HCT116 (cell line): ENCODE data around the gene BTBD6. TPM values are rescaled to one million over a fixed set of nuclear protein-coding genes. Genes with fewer than 3 reads are reported as not detected.

Experiments used
- ATAC-seq: fragments of 200-7000 bp; cut with Tn5 transposase; 2 replicates; pipeline ENCODE4 v1.9.1; 2020; ENCODE audit warnings: mild to moderate bottlenecking, moderate library complexity
- BruUV-seq: library from RNA; stranded (reverse); fragments of 400-500 nt; replicated peaks from 2 replicates; lab custom pipeline; 2021; lab: Mats Ljungman, UMichigan
- CTCF ChIA-PET: fragments of 300-600 bp; sonication (Branson Sonifier 250); formaldehyde crosslinking; loops from one replicate; lab custom pipeline; 2021; ENCODE audit warnings: antibody characterized with exemption; lab: Charles Lee
- POLR2A ChIA-PET: fragments of 300-600, 350-600 bp; sonication (Branson Sonifier 250); formaldehyde crosslinking; loops from one replicate; lab custom pipeline; 2021; ENCODE audit warnings: antibody characterized with exemption; lab: Charles Lee
- RAD21 ChIA-PET, 2 experiments: fragments of 300-600 bp; sonication (Branson Sonifier 250); formaldehyde crosslinking; loops; one replicate each; lab custom pipeline; 2023; ENCODE audit warnings: low total read pairs in 2 of 2; ENCODE audit not compliant: uncharacterized antibody in 2 of 2, unreplicated experiment in 2 of 2, low non-redundant PET in 1 of 2; lab: Charles Lee
- DNase-seq: peaks from one replicate; pipeline ENCODE4 v3.0.0-alpha.2; 2010; ENCODE audit warnings: low read depth, low spot score
- H2AFZ ChIP-seq: fragments of 200-600 bp; shearing (Covaris generic), sonication (generic); 2 replicates; pipeline ENCODE4 v1.6.1; 2017; ENCODE audit warnings: low read depth, mixed run types, mixed read lengths, antibody characterized with exemption, low read length; ENCODE audit not compliant: poor library complexity, severe bottlenecking
- H3K27ac ChIP-seq: 2 replicates; pipeline ENCODE4 v1.5.1; 2012; ENCODE audit warnings: low read depth, low read length
- H3K27me3 ChIP-seq: fragments of 200-600 bp; sonication (generic); 2 replicates; pipeline ENCODE4 v1.6.1; 2016; ENCODE audit warnings: mixed run types, low read length, mixed read lengths; ENCODE audit not compliant: insufficient read depth
- H3K36me3 ChIP-seq, 2 experiments: fragments of 200-500 bp in 1 of 2; fragments of 200-600 bp in 1 of 2; sonication (Bioruptor generic) in 1 of 2; sonication (generic) in 1 of 2; 2 replicates each; pipeline versions ENCODE4 v1.5.1 to v1.6.1; 2014 to 2016; ENCODE audit warnings: low read length in 2 of 2, inconsistent platforms in 1 of 2, mixed read lengths in 1 of 2, mixed run types in 1 of 2; ENCODE audit not compliant: insufficient read depth in 2 of 2, control insufficient read depth in 1 of 2
- H3K4me1 ChIP-seq, 2 experiments: fragments of 200-600 bp in 1 of 2; sonication (generic) in 1 of 2; 2 replicates each; pipeline versions ENCODE4 v1.5.1 to v1.6.1; 2012 to 2017; ENCODE audit warnings: low read length in 2 of 2, inconsistent platforms in 1 of 2, mild to moderate bottlenecking in 1 of 2, mixed read lengths in 1 of 2, mixed run types in 1 of 2, moderate library complexity in 1 of 2; ENCODE audit not compliant: insufficient read depth in 2 of 2, control insufficient read depth in 1 of 2
- H3K4me2 ChIP-seq: fragments of 200-600 bp; sonication (generic); 2 replicates; pipeline ENCODE4 v1.6.1; 2017; ENCODE audit warnings: mixed run types, low read length, mixed read lengths
- H3K4me3 ChIP-seq, 2 experiments: fragments of 200-600 bp in 1 of 2; sonication (generic) in 1 of 2; replicated peaks in 1 of 2; 2 replicates each; pipeline ENCODE4 v1.5.1; 2011 to 2016; ENCODE audit warnings: low read length in 2 of 2, control low read depth in 1 of 2, low read depth in 1 of 2, mild to moderate bottlenecking in 1 of 2, mixed read lengths in 1 of 2, mixed run types in 1 of 2
- H3K79me2 ChIP-seq: fragments of 200-600 bp; sonication (generic); 2 replicates; pipeline ENCODE4 v1.6.1; 2017; ENCODE audit warnings: mild to moderate bottlenecking, mixed run types, low read length, moderate library complexity, mixed read lengths; ENCODE audit not compliant: insufficient read depth
- H3K9ac ChIP-seq: fragments of 200-600 bp; sonication (generic); 2 replicates; pipeline ENCODE4 v1.6.1; 2016; ENCODE audit warnings: low read length, mixed read lengths
- H3K9me2 ChIP-seq: fragments of 200-600 bp; sonication (generic), shearing (Covaris generic); 2 replicates; pipeline ENCODE4 v1.6.1; 2017; ENCODE audit warnings: mixed run types, mild to moderate bottlenecking, moderate library complexity; ENCODE audit not compliant: insufficient read depth
- H3K9me3 ChIP-seq, 2 experiments: fragments of 200-500 bp in 1 of 2; fragments of 200-600 bp in 1 of 2; sonication (Bioruptor generic) in 1 of 2; sonication (generic) in 1 of 2; 2 replicates each; pipeline ENCODE4 v1.6.1; 2014 to 2017; ENCODE audit warnings: low read length in 2 of 2, mixed read lengths in 2 of 2, inconsistent platforms in 1 of 2, low read depth in 1 of 2, mild to moderate bottlenecking in 1 of 2, mixed run types in 1 of 2, moderate library complexity in 1 of 2; ENCODE audit not compliant: control insufficient read depth in 1 of 2, insufficient read depth in 1 of 2
- H4K20me1 ChIP-seq: fragments of 200-600 bp; sonication (generic), shearing (Covaris generic); 2 replicates; pipeline ENCODE4 v1.6.1; 2017; ENCODE audit warnings: mixed run types, mild to moderate bottlenecking, moderate library complexity; ENCODE audit not compliant: insufficient read depth
- CBX3 ChIP-seq: IDR thresholded peaks from 2 replicates; pipeline ENCODE4 v1.6.1; 2012; ENCODE audit warnings: low read depth
- CEBPB ChIP-seq: IDR thresholded peaks from 2 replicates; pipeline ENCODE4 v1.6.1; 2012; ENCODE audit warnings: low read depth
- CTCF ChIP-seq, 3 experiments: fragments of 200-600 bp in 1 of 3; sonication (generic) in 1 of 3; IDR thresholded peaks in 2 of 3; conservative IDR thresholded peaks in 1 of 3; 2 replicates each; pipeline ENCODE4 v1.5.1; 2012 to 2017; ENCODE audit warnings: low read depth in 2 of 3, low read length in 2 of 3, antibody characterized with exemption in 1 of 3, borderline replicate concordance in 1 of 3, control low read depth in 1 of 3, mild to moderate bottlenecking in 1 of 3, mixed read lengths in 1 of 3, mixed run types in 1 of 3, moderate library complexity in 1 of 3; ENCODE audit not compliant: insufficient read depth in 1 of 3
- ELF1 ChIP-seq: IDR thresholded peaks from 2 replicates; pipeline ENCODE4 v1.6.1; 2012; ENCODE audit warnings: low read depth, borderline replicate concordance
- EZH2phosphoT487 ChIP-seq: fragments of 200-600 bp; IDR thresholded peaks from 2 replicates; pipeline ENCODE4 v1.6.1; 2018; ENCODE audit warnings: antibody characterized with exemption, borderline replicate concordance
- FOSL1 ChIP-seq: IDR thresholded peaks from 2 replicates; pipeline ENCODE4 v1.6.1; 2012; ENCODE audit warnings: low read depth
- JUND ChIP-seq: IDR thresholded peaks from 2 replicates; pipeline ENCODE4 v1.6.1; 2012
- MAX ChIP-seq: IDR thresholded peaks from 2 replicates; pipeline ENCODE4 v1.6.1; 2012
- RAD21 ChIP-seq: IDR thresholded peaks from 2 replicates; pipeline ENCODE4 v1.6.1; 2012; ENCODE audit warnings: low read depth, mild to moderate bottlenecking
- REST ChIP-seq: IDR thresholded peaks from 2 replicates; pipeline ENCODE4 v1.6.1; 2012; ENCODE audit warnings: low read depth
- SIN3A ChIP-seq: IDR thresholded peaks from 2 replicates; pipeline ENCODE4 v1.6.1; 2012; ENCODE audit warnings: low read depth
- SP1 ChIP-seq: IDR thresholded peaks from 2 replicates; pipeline ENCODE4 v1.6.1; 2012; ENCODE audit warnings: low read depth
- TCF7L2 ChIP-seq: IDR thresholded peaks from 2 replicates; pipeline ENCODE4 v1.7.0; 2011; ENCODE audit warnings: borderline replicate concordance, inconsistent platforms; ENCODE audit not compliant: insufficient read depth, insufficient read length; ENCODE audit errors: extremely low read depth
- YY1 ChIP-seq: IDR thresholded peaks from 2 replicates; pipeline ENCODE4 v1.6.1; 2011; ENCODE audit warnings: low read length, low read depth, moderate library complexity, mild to moderate bottlenecking; ENCODE audit not compliant: insufficient replicate concordance; ENCODE audit errors: extremely low read depth
- ZBTB33 ChIP-seq: IDR thresholded peaks from 2 replicates; pipeline ENCODE4 v1.6.1; 2011; ENCODE audit warnings: mild to moderate bottlenecking, low read length, moderate library complexity; ENCODE audit not compliant: insufficient replicate concordance; ENCODE audit errors: extremely low read depth
- ZNF274 ChIP-seq: fragments of 200-500 bp; sonication (Bioruptor generic); IDR thresholded peaks from 2 replicates; pipeline ENCODE4 v1.6.1; 2014; ENCODE audit warnings: mild to moderate bottlenecking, low read depth, low read length, inconsistent platforms
- intact Hi-C: fragments of 100-400 bp; cut with micrococcal nuclease; formaldehyde crosslinking; loops from 2 replicates; pipeline ENCODE4 v1.10.0; 2022
- total RNA-seq: library from RNA; stranded (reverse); gene quantifications from one replicate; pipeline ENCODE4 v1.2.1, GENCODE V29; 2021; ENCODE audit not compliant: unreplicated experiment

Gene BTBD6
- total RNA-seq, 1 experiment from 2014 or later, result 35.9 TPM

- intact Hi-C loops, result loop anchor here (1.0 kb wide), 1 partner anchor 149 kb away; no protein-coding TSS in a partner anchor
- Histone ChIP-seq H3K9me2 (no peaks in the 10 kb centered on the region), H3K27ac (no peak overlapping the region), H3K4me1 (peaks cover 23 to 32% of the 10 kb centered on the region in 2 experiments; a peak in 3 of 4 replicates), H4K20me1 (no peaks in the 10 kb centered on the region), H3K79me2 (no peaks in the 10 kb centered on the region), H3K9me3 (no peaks in the 10 kb centered on the region), H3K27me3 (no peaks in the 10 kb centered on the region), H3K4me2 (no peak overlapping the region), H3K4me3 (no peak overlapping the region), H2AFZ (no peak overlapping the region), H3K9ac (no peak overlapping the region), H3K36me3 (no peaks in the 10 kb centered on the region)
- ChIA-PET RAD21 (no interaction called here), POLR2A (no interaction called here), CTCF (interaction anchor here (1.2 to 1.9 kb wide), 4 partner anchors 64 to 148 kb away, joined by 3 to 10 read pairs (median 3); no protein-coding TSS in a partner anchor)
- TF ChIP-seq CEBPB (no peak), FOSL1 (no peak), ZBTB33 (no peak), YY1 (no peak), MAX (no peak), EZH2phosphoT487 (no peak), TCF7L2 (no peak), RAD21 (no peak), CTCF (IDR thresholded peaks at IDR 0.05 in 2 of 3, conservative IDR thresholded peaks at IDR 0.05 in 1 of 3; ENCODE audit: borderline replicate concordance in 1 of 3, insufficient read depth in 1 of 3, low read depth in 2 of 3, low read length in 2 of 3) (no peak), ZNF274 (no peak), ELF1 (no peak), REST (no peak), CBX3 (no peak), SP1 (no peak), JUND (no peak), SIN3A (no peak)
- no TSS peak for BruUV-seq
- DNase-seq, result no peak
- ATAC-seq, result no peak
Measured at GRCh38 chr14:105203701-105204100, 44.6 kb upstream of the BTBD6 start.
